Measurements from ENCODE around the gene GALNS.

DNA sequence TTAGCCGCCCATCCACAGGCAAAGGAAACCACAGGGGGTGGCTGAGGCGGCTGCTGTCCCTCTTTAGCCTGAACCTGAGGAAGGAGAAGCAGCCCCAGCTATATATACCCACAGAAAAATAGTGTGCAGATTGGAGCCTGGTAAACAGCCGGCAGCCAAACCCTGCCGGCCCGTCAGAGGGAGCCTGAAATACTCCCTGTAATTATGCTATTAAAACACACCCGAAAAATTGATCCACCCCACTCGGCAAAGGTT is 78.5 kb downstream of the GALNS start:
- TF ChIP-seq YY1 (IDR thresholded peaks at IDR 0.05; ENCODE audit: insufficient read depth, insufficient read length) (no peak), SUZ12 (IDR thresholded peaks at IDR 0.05; ENCODE audit: extremely low read depth, insufficient read depth, insufficient read length) (no peak)

Measured in NT2/D1 (cell line).